Keratinocyte (primary cell): ENCODE measurements around the gene BCAS3. TPM values are rescaled to one million over a fixed set of nuclear protein-coding genes. Genes with fewer than 3 reads are reported as not detected.

Source experiments
- DNase-seq: peaks from one replicate; pipeline ENCODE4 v3.0.0-alpha.2; 2011; ENCODE audit warnings: low read depth, missing footprints, low spot score
- FAIRE-seq: peaks from 2 replicates; lab custom pipeline; 2011; peaks lifted over from hg19 to GRCh38; lab: Jason Lieb, UNC
- H2AFZ ChIP-seq: 2 replicates; pipeline ENCODE4 v1.6.0; 2012; ENCODE audit warnings: low read length, control low read depth, inconsistent platforms; ENCODE audit not compliant: control insufficient read depth
- H3K27ac ChIP-seq: 2 replicates; pipeline ENCODE4 v1.5.1; 2011; ENCODE audit warnings: low read length; ENCODE audit not compliant: control insufficient read depth, insufficient read depth
- H3K27me3 ChIP-seq: 3 replicates; pipeline ENCODE4 v1.6.0; 2011; ENCODE audit warnings: low read length; ENCODE audit not compliant: control insufficient read depth, insufficient read depth; ENCODE audit errors: extremely low read depth
- H3K36me3 ChIP-seq, 2 experiments: 2 replicates in 1 of 2; 3 replicates in 1 of 2; pipeline ENCODE4 v1.5.1; 2011; ENCODE audit warnings: low read length in 2 of 2, mild to moderate bottlenecking in 1 of 2; ENCODE audit not compliant: control insufficient read depth in 2 of 2, insufficient read depth in 2 of 2; ENCODE audit errors: extremely low read depth in 1 of 2
- H3K4me1 ChIP-seq: 3 replicates; pipeline ENCODE4 v1.5.1; 2011; ENCODE audit warnings: low read length; ENCODE audit not compliant: control insufficient read depth, insufficient read depth; ENCODE audit errors: extremely low read depth
- H3K4me2 ChIP-seq: 3 replicates; pipeline ENCODE4 v1.6.0; 2011; ENCODE audit warnings: low read depth, low read length; ENCODE audit not compliant: control insufficient read depth, insufficient read depth; ENCODE audit errors: extremely low read depth
- H3K4me3 ChIP-seq, 3 experiments: fragments of 200-600 bp in 1 of 3; sonication (generic) in 1 of 3; 2 replicates in 2 of 3; 3 replicates in 1 of 3; pipeline ENCODE4 v1.5.1; 2011 to 2016; ENCODE audit warnings: low read length in 3 of 3, mild to moderate bottlenecking in 3 of 3, control low read depth in 2 of 3, inconsistent platforms in 1 of 3, low read depth in 1 of 3, mixed read lengths in 1 of 3, mixed run types in 1 of 3, moderate library complexity in 1 of 3; ENCODE audit not compliant: control insufficient read depth in 2 of 3, insufficient read depth in 2 of 3; ENCODE audit errors: extremely low read depth in 1 of 3
- H3K79me2 ChIP-seq: 2 replicates; pipeline ENCODE4 v1.6.0; 2012; ENCODE audit warnings: low read length; ENCODE audit not compliant: control insufficient read depth, insufficient read depth
- H3K9ac ChIP-seq: 3 replicates; pipeline ENCODE4 v1.6.0; 2011; ENCODE audit warnings: low read length; ENCODE audit not compliant: control insufficient read depth, insufficient read depth; ENCODE audit errors: extremely low read depth
- H3K9me1 ChIP-seq: 3 replicates; pipeline ENCODE4 v1.6.0; 2011; ENCODE audit warnings: low read length; ENCODE audit not compliant: control insufficient read depth, insufficient read depth; ENCODE audit errors: extremely low read depth
- H3K9me3 ChIP-seq: 2 replicates; pipeline ENCODE4 v1.5.1; 2012; ENCODE audit warnings: low read depth, low read length; ENCODE audit not compliant: control insufficient read depth
- H4K20me1 ChIP-seq: 3 replicates; pipeline ENCODE4 v1.6.0; 2011; ENCODE audit warnings: low read length; ENCODE audit not compliant: control insufficient read depth, insufficient read depth; ENCODE audit errors: extremely low read depth
- EZH2 ChIP-seq: IDR thresholded peaks from one replicate; pipeline ENCODE4 v1.6.1; 2012; ENCODE audit warnings: inconsistent platforms, mild to moderate bottlenecking, low read length, moderate library complexity
- dilution Hi-C: fragments of 300-500 bp; cut with MboI; formaldehyde crosslinking; loops from one replicate; pipeline ENCODE4 v1.7.0; 2020; ENCODE audit warnings: low sequenced_read_pairs; ENCODE audit not compliant: extremely low pct_ligation_motif_present
- polyA plus RNA-seq, 5 experiments: library from polyadenylated mRNA; depleted of rRNA in 3 of 5; stranded (reverse) in 3 of 5; stranded (forward) in 1 of 5; unstranded in 1 of 5; fragments of >200 nt; gene quantifications; 1 replicate in 1 of 5; 2 replicates in 3 of 5; 3 replicates in 1 of 5; pipeline versions ENCODE4 v1.2.1 to v1.2.3, GENCODE V29; 2011 to 2012; ENCODE audit warnings: missing spikeins in 2 of 5, low read depth in 1 of 5, low replicate concordance in 1 of 5
- TF ChIP-seq, protein P1 (sequence below), 3 experiments: IDR thresholded peaks in 1 of 3; conservative IDR thresholded peaks in 1 of 3; optimal IDR thresholded peaks in 1 of 3; 2 replicates in 2 of 3; 3 replicates in 1 of 3; pipeline versions ENCODE3 to v1.5.1; 2011; ENCODE audit warnings: low read length in 3 of 3, mild to moderate bottlenecking in 3 of 3, moderate library complexity in 2 of 3, control low read depth in 1 of 3, inconsistent platforms in 1 of 3; ENCODE audit not compliant: insufficient read depth in 2 of 3; ENCODE audit errors: extremely low read depth in 1 of 3

The BCAS3 gene
- polyA plus RNA-seq, 1 donor (not counting 4 experiments of a cell fraction or from before 2014, with no cell fraction given), result 11.8 TPM

DNA sequence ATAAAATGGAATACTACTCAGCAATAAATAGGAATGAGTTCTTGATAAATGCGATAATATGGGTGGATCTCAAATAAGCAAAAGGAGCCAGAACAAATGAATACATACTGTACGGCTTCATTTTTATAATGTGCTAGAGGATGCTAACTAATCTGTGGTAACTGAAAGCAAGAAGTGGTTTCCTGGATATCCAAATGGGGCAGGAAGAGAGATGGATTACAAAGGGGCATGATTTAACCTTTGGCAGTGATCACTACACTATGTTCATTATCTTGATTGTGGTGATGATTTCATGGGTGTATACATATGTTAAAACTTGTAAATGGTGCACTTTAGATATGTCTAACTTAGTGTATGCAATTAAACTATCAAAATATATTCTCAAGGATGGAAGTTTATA, 499.7 kb downstream of the BCAS3 start:
- H3K4me1 ChIP-seq, result no peaks in the 10 kb centered on the region
- H4K20me1 ChIP-seq, result no peaks in the 10 kb centered on the region
- no peak overlapping the region for H2AFZ ChIP-seq
- no peaks in the 10 kb centered on the region for H3K9me1 ChIP-seq
- H3K4me2 ChIP-seq, result no peak overlapping the region
- dilution Hi-C loops, result no loop called here
- FAIRE-seq (no peak), DNase-seq (no peak)
- H3K79me2 ChIP-seq, result no peaks in the 10 kb centered on the region
- no peak overlapping the region for H3K9ac ChIP-seq
- no peak overlapping the region for H3K4me3 ChIP-seq
- no peak for TF ChIP-seq EZH2
- TF ChIP-seq, protein P1, sequence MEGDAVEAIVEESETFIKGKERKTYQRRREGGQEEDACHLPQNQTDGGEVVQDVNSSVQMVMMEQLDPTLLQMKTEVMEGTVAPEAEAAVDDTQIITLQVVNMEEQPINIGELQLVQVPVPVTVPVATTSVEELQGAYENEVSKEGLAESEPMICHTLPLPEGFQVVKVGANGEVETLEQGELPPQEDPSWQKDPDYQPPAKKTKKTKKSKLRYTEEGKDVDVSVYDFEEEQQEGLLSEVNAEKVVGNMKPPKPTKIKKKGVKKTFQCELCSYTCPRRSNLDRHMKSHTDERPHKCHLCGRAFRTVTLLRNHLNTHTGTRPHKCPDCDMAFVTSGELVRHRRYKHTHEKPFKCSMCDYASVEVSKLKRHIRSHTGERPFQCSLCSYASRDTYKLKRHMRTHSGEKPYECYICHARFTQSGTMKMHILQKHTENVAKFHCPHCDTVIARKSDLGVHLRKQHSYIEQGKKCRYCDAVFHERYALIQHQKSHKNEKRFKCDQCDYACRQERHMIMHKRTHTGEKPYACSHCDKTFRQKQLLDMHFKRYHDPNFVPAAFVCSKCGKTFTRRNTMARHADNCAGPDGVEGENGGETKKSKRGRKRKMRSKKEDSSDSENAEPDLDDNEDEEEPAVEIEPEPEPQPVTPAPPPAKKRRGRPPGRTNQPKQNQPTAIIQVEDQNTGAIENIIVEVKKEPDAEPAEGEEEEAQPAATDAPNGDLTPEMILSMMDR (optimal IDR thresholded peaks at IDR 0.05 in 1 of 3, IDR thresholded peaks at IDR 0.05 in 1 of 3, conservative IDR thresholded peaks at IDR 0.05 in 1 of 3; ENCODE audit: extremely low read depth in 1 of 3, insufficient read depth in 2 of 3, low read length in 3 of 3), result no peak
- H3K36me3 ChIP-seq, result no peaks in the 10 kb centered on the region
- H3K27ac ChIP-seq, result no peak overlapping the region
- no peaks in the 10 kb centered on the region for H3K9me3 ChIP-seq
- no peaks in the 10 kb centered on the region for H3K27me3 ChIP-seq

DNA sequence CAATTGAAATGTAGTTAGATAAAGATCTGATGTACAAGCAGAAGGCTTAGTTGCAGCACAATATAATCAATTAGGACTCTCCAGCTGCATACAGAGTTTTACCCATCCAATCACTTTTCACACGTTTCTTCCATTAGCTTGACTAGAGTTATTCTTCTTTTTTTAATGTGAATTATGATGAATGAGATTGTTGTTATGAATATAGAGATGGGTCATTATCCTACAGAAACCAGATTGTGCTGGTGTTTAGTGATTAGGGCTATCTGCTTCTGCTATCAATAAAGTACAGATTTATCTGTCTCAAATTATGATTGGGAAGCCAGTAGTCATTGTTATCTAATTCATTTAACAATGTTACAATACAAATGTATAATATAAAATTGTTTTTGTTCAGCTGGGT, 500.6 kb downstream of the BCAS3 start:
- no peaks in the 10 kb centered on the region for H4K20me1 ChIP-seq
- no peak overlapping the region for H3K4me2 ChIP-seq
- H3K36me3 ChIP-seq, result no peaks in the 10 kb centered on the region
- no peaks in the 10 kb centered on the region for H3K9me1 ChIP-seq
- H3K9ac ChIP-seq, result no peak overlapping the region
- no peak overlapping the region for H2AFZ ChIP-seq
- no peak overlapping the region for H3K4me3 ChIP-seq
- dilution Hi-C loops, result no loop called here
- H3K4me1 ChIP-seq, result no peaks in the 10 kb centered on the region
- H3K27ac ChIP-seq, result no peak overlapping the region
- no peaks in the 10 kb centered on the region for H3K79me2 ChIP-seq
- DNase-seq (no peak), FAIRE-seq (no peak)
- H3K27me3 ChIP-seq, result no peaks in the 10 kb centered on the region
- no peaks in the 10 kb centered on the region for H3K9me3 ChIP-seq
- TF ChIP-seq, protein P1 (optimal IDR thresholded peaks at IDR 0.05 in 1 of 3, IDR thresholded peaks at IDR 0.05 in 1 of 3, conservative IDR thresholded peaks at IDR 0.05 in 1 of 3; ENCODE audit: extremely low read depth in 1 of 3, insufficient read depth in 2 of 3, low read length in 3 of 3), result no peak
- TF ChIP-seq EZH2, result no peak
